Measurements from ENCODE around the gene MACROD2. TPM values are rescaled to one million over a fixed set of nuclear protein-coding genes. Genes with fewer than 3 reads are reported as not detected.

The MACROD2 gene
- total RNA-seq, 1 donor from 2014 or later: 1.6 TPM

- FAIRE-seq (no peak), DNase-seq (ENCODE audit: low read depth) (peak; percentile 78)
- no peak overlapping the region for H3K4me3 ChIP-seq (ENCODE audit: low read depth, low read length)
- no peaks in the 10 kb centered on the region for H3K36me3 ChIP-seq (ENCODE audit: control insufficient read depth, insufficient read depth, low read length)
- TF ChIP-seq CTCF (IDR thresholded peaks at IDR 0.05; ENCODE audit: insufficient read depth, low read length, severe bottlenecking): no peak
- no peaks in the 10 kb centered on the region for H3K27me3 ChIP-seq (ENCODE audit: control insufficient read depth, insufficient read depth, low read length)
These were observed 1744.9 kb downstream of the MACROD2 start for GRCh38 chr20:15740046-15740775.

GRCh38 chr20:15742087-15742486 is 1746.8 kb downstream of the MACROD2 start:
- Histone ChIP-seq H3K36me3 (ENCODE audit: control insufficient read depth, insufficient read depth, low read length) (no peaks in the 10 kb centered on the region), H3K4me3 (ENCODE audit: low read depth, low read length) (no peak overlapping the region), H3K27me3 (ENCODE audit: control insufficient read depth, insufficient read depth, low read length) (no peaks in the 10 kb centered on the region)
- TF ChIP-seq CTCF (IDR thresholded peaks at IDR 0.05; ENCODE audit: insufficient read depth, low read length, severe bottlenecking): no peak
- DNase-seq (ENCODE audit: low read depth): peak; percentile 33
- FAIRE-seq: no peak

- no peak for FAIRE-seq
These were observed 1747.3 kb downstream of the MACROD2 start for GRCh38 chr20:15742627-15743026.

GRCh38 chr20:15756002-15756753 is 1760.9 kb downstream of the MACROD2 start:
- no peak for TF ChIP-seq CTCF (IDR thresholded peaks at IDR 0.05; ENCODE audit: insufficient read depth, low read length, severe bottlenecking)
- FAIRE-seq (peak; percentile 50), DNase-seq (ENCODE audit: low read depth) (no peak)
- Histone ChIP-seq H3K4me3 (ENCODE audit: low read depth, low read length) (no peak overlapping the region), H3K27me3 (ENCODE audit: control insufficient read depth, insufficient read depth, low read length) (no peaks in the 10 kb centered on the region), H3K36me3 (ENCODE audit: control insufficient read depth, insufficient read depth, low read length) (no peaks in the 10 kb centered on the region)

More at GRCh38 chr20:15742627-15743026, 1747.3 kb downstream of the MACROD2 start:
- no peaks in the 10 kb centered on the region for H3K36me3 ChIP-seq (ENCODE audit: control insufficient read depth, insufficient read depth, low read length)
- peak; percentile 67 for DNase-seq (ENCODE audit: low read depth)
- H3K4me3 ChIP-seq (ENCODE audit: low read depth, low read length): no peak overlapping the region
- no peaks in the 10 kb centered on the region for H3K27me3 ChIP-seq (ENCODE audit: control insufficient read depth, insufficient read depth, low read length)
- TF ChIP-seq CTCF (IDR thresholded peaks at IDR 0.05; ENCODE audit: insufficient read depth, low read length, severe bottlenecking): no peak

- FAIRE-seq (no peak), DNase-seq (ENCODE audit: low read depth) (no peak)
- H3K4me3 ChIP-seq (ENCODE audit: low read depth, low read length): no peak overlapping the region
- H3K27me3 ChIP-seq (ENCODE audit: control insufficient read depth, insufficient read depth, low read length): no peaks in the 10 kb centered on the region
- H3K36me3 ChIP-seq (ENCODE audit: control insufficient read depth, insufficient read depth, low read length): no peaks in the 10 kb centered on the region
- no peak for TF ChIP-seq CTCF (IDR thresholded peaks at IDR 0.05; ENCODE audit: insufficient read depth, low read length, severe bottlenecking)
These were observed 1761.4 kb downstream of the MACROD2 start for GRCh38 chr20:15756754-15757115.

Data from bronchial epithelial cell (primary cell).